GM23248 (cell line): ENCODE results near the gene RC3H1.

Source experiments
- EZH2 ChIP-seq: fragments of 200-600 bp; sonication (generic); IDR thresholded peaks from 2 replicates; pipeline ENCODE4 v1.6.1; 2018; ENCODE audit warnings: antibody characterized with exemption, mild to moderate bottlenecking; ENCODE audit not compliant: insufficient read depth, poor library complexity, severe bottlenecking
- EZH2phosphoT487 ChIP-seq: fragments of 200-600 bp; sonication (generic); IDR thresholded peaks from 2 replicates; pipeline ENCODE4 v1.6.1; 2018; ENCODE audit warnings: antibody characterized with exemption, moderate library complexity, mild to moderate bottlenecking, low read depth; ENCODE audit not compliant: insufficient read depth

- TF ChIP-seq EZH2 (no peak), EZH2phosphoT487 (no peak)
Measured at GRCh38 chr1:174007851-174008250, 14.3 kb downstream of the RC3H1 start.
